ENCODE results near the gene CACNA2D4. TPM values are rescaled to one million over a fixed set of nuclear protein-coding genes. Genes with fewer than 3 reads are reported as not detected.

The CACNA2D4 gene
- total RNA-seq, 4 donors from 2014 or later: 0.27 to 3.1 (median 0.92) TPM

DNA sequence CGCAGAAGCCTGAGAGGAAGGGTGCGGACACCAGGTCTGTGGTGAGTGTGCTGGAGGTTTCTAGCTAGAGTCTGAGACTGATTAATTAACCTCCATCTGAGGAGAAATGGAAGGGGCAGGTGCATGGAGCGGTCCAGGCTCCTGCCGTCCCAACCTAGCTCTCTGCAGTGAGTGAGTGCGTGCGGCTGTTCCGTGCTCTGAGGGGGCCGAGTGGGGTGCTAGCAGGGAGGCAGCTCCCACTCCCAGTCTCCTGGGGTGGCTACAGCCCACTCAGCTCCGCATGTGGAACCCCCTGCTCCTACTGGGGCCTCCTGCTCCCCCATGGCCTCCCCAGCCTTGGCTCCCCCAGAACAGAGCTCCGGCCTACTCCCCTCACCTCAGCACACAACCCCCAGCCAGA, 95.2 kb downstream of the CACNA2D4 start:
- intact Hi-C loops (cut with DNase I): no loop called here
- Histone ChIP-seq H3K27me3 (peaks cover 0 to 94% (median 6%) of the 10 kb centered on the region in 4 donors), H3K9me3 (no peaks in the 10 kb centered on the region), H3K27ac (no peak overlapping the region), H3K36me3 (no peaks in the 10 kb centered on the region), H3K4me1 (peaks cover 0 to 5% (median 0%) of the 10 kb centered on the region in 3 donors), H3K4me3 (no peak overlapping the region)
- TF ChIP-seq, protein P1, sequence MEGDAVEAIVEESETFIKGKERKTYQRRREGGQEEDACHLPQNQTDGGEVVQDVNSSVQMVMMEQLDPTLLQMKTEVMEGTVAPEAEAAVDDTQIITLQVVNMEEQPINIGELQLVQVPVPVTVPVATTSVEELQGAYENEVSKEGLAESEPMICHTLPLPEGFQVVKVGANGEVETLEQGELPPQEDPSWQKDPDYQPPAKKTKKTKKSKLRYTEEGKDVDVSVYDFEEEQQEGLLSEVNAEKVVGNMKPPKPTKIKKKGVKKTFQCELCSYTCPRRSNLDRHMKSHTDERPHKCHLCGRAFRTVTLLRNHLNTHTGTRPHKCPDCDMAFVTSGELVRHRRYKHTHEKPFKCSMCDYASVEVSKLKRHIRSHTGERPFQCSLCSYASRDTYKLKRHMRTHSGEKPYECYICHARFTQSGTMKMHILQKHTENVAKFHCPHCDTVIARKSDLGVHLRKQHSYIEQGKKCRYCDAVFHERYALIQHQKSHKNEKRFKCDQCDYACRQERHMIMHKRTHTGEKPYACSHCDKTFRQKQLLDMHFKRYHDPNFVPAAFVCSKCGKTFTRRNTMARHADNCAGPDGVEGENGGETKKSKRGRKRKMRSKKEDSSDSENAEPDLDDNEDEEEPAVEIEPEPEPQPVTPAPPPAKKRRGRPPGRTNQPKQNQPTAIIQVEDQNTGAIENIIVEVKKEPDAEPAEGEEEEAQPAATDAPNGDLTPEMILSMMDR (IDR thresholded peaks at IDR 0.05): no peak
- TF ChIP-seq POLR2A (IDR thresholded peaks at IDR 0.05): no peak
- DNase-seq: no peak
- WGBS, 2 donors: 91 to 94% methylated on average over 3 to 9 of the region's 10 CpGs

DNA sequence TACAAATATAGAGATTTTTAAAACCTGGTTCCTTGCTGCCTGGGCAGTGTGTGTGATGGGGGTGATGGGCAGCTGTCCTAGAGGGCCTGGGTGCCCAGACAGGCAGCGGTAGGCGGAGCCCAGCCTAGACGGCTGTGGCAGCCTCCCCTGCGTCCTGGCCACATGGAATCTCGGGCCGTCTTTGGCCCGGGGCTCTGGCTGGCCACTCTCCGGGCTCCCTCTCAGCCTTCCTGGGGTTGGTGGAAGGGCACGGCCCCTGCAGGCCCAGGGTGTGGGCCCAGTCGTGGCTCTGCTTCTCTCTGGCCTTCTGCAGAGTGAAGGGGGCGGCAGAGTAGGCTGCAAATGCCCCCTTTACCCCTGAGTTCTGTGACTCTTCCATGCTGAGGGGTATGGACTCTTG, 95.8 kb downstream of the CACNA2D4 start:
- intact Hi-C loops (cut with DNase I): no loop called here
- no peaks in the 10 kb centered on the region for H3K36me3 ChIP-seq
- WGBS, 2 donors: 60 to 76% methylated on average over 3 of the region's 11 CpGs
- H3K4me3 ChIP-seq: no peak overlapping the region
- TF ChIP-seq POLR2A (IDR thresholded peaks at IDR 0.05): no peak
- TF ChIP-seq, protein P1 (IDR thresholded peaks at IDR 0.05): no peak
- DNase-seq: no peak
- no peak overlapping the region for H3K27ac ChIP-seq
- no peaks in the 10 kb centered on the region for H3K9me3 ChIP-seq
- peaks cover 0 to 88% (median 6%) of the 10 kb centered on the region in 4 donors for H3K27me3 ChIP-seq
- H3K4me1 ChIP-seq: peaks cover 0 to 5% (median 0%) of the 10 kb centered on the region in 3 donors

DNA sequence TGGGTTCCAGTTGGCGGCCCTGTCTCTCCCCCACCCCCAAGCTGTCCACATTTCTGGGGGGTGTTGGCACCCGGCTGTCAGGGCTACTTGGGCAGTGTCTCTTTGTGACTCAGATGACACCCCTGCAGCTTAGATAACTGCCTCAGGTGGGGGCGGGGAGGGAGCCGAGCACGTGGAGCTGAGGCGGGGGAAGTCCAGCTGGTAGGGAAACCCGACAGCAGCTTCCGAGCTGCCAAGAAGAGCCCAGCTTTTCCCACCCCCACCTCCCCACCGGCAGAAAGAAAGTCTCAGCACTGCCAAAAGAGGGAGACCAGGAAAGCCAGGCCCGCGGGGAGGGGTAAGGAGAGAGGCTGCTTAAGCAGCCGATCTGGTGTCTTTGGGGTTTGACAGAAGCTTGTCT, 96.6 kb downstream of the CACNA2D4 start:
- H3K27me3 ChIP-seq: peaks cover 0 to 86% (median 6%) of the 10 kb centered on the region in 4 donors
- no peak overlapping the region for H3K27ac ChIP-seq
- intact Hi-C loops (cut with DNase I): no loop called here
- H3K36me3 ChIP-seq: no peaks in the 10 kb centered on the region
- H3K4me1 ChIP-seq: peaks cover 0 to 5% (median 0%) of the 10 kb centered on the region in 3 donors
- no peaks in the 10 kb centered on the region for H3K9me3 ChIP-seq
- TF ChIP-seq, protein P1 (IDR thresholded peaks at IDR 0.05): no peak
- no peak for TF ChIP-seq POLR2A (IDR thresholded peaks at IDR 0.05)
- no peak overlapping the region for H3K4me3 ChIP-seq
- no peak for DNase-seq
- whole genome bisulfite sequencing, 2 donors: 0 to 23% methylated on average over 3 to 5 of the region's 12 CpGs

DNA sequence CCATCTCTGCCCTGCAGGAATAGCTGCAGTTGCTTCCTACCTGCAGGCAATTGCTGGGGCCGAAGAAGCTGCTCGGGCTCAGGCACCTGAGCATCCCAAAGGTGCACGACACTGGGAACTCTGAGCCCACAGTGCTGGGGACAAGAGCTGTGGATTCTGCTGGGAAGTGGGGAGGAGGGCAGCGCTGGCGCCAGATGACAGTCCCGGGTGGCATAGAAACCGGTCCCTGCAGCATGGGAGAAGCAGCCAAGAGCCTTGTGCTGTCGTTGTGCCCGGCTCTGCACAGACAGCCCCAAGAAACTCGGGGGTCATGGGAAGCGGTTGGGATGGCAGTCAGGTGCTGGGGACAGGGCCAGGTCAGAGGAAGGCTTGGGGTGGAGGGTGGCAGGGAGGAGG, 97.6 kb downstream of the CACNA2D4 start:
- no peaks in the 10 kb centered on the region for H3K36me3 ChIP-seq
- H3K9me3 ChIP-seq: no peaks in the 10 kb centered on the region
- H3K27me3 ChIP-seq: peaks cover 0 to 86% (median 6%) of the 10 kb centered on the region in 4 donors
- WGBS, 2 donors: 60 to 79% methylated on average over 3 of the region's 11 CpGs
- no peak for TF ChIP-seq POLR2A (IDR thresholded peaks at IDR 0.05)
- TF ChIP-seq, protein P1 (IDR thresholded peaks at IDR 0.05): no peak
- no peak for DNase-seq
- intact Hi-C loops (cut with DNase I): no loop called here
- H3K4me3 ChIP-seq: no peak overlapping the region
- H3K4me1 ChIP-seq: peaks cover 0 to 5% (median 0%) of the 10 kb centered on the region in 3 donors
- no peak overlapping the region for H3K27ac ChIP-seq

DNA sequence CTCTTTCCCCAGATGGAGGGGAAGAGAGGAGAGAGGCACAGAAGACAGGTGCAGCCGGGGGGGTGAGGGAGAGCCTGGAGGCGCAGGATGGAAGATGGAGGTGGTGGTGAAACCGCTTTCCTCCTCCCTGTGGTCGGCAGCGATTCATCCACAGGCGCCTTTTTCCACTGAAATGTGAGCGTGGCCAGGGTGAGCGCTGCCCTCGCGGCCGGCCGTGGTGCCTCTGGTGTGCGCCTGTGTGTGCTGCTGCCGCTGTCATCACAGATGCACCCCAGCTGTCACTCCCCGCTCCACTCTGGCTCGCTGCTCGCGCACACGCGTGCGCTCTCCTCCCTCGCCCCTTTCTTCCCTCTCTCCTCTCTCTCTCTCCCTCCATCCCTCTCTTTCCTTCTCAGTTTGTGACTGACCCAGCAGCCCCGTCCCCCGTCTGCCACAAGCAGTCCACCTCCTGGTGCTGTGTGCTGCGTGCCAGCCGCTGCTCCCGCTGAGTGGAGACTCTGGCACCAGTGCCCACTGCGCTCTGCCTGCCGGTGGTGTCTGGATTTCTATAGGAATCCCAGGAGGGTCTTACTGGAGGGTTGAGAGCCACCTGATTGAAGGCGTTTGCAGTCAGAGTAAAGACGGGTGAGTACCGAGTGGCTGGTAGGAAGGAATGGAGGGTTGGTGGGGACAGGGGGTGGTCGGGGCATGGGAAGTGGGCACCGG, 98.1 kb downstream of the CACNA2D4 start, which contains the start of gene LRTM2:
TSS of gene LRTM2 (plus strand) at position 375 of the 705 bp plus-strand sequence. CDS start 7,584 bp downstream, outside the sequence.
- TF ChIP-seq POLR2A (IDR thresholded peaks at IDR 0.05): no peak
- TF ChIP-seq, protein P1 (IDR thresholded peaks at IDR 0.05): no peak
- no peak within 1 kb of the TSS for H3K4me3 ChIP-seq
- peaks cover 0 to 86% (median 6%) of the 10 kb centered on the region in 4 donors for H3K27me3 ChIP-seq
- WGBS, 2 donors: 17 to 18% methylated on average over 17 to 30 of the region's 34 CpGs
- H3K9me3 ChIP-seq: no peaks in the 10 kb centered on the region
- H3K36me3 ChIP-seq: no peaks in the 10 kb centered on the region
- H3K27ac ChIP-seq: no peak within 1 kb of the TSS
- no peak for DNase-seq
- intact Hi-C loops (cut with DNase I): no loop called here
- peaks cover 0 to 5% (median 0%) of the 10 kb centered on the region in 3 donors for H3K4me1 ChIP-seq
